HG02943 (cell line): ENCODE data around the gene CD300C.
"Not testable (repeated sequence)": the region's sequence is repeated elsewhere in the genome, so short reads cannot be mapped to it uniquely, and the experiment has no call there.

Source experiments
- ATAC-seq: cut with Tn5 transposase; IDR thresholded peaks from one replicate; pipeline ENCODE4 v1.9.1; 2021; ENCODE audit warnings: mild to moderate bottlenecking, low read depth, moderate library complexity; ENCODE audit not compliant: unreplicated experiment

Gene CD300C

GRCh38 chr17:74565126-74565525 lies 19.2 kb upstream of the CD300C start:
- no peak for ATAC-seq

DNA sequence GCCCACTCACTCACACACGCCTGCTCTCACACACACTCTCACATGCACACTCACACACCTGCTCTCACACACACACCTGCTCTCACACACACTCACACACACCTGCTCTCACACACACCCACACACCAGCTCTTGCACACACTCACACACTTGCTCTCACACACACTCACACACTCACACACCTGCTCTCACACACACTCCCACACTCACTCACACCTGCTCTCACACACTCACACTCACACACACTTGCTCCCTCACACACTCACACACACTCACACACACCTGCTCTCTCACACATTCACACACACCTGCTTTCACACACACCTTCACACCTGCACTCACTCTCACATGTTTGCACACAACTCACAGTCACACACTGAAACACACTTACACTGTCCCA lies 17.4 kb upstream of the CD300C start:
- ATAC-seq: no peak

GRCh38 chr17:74561586-74561985 lies 15.7 kb upstream of the CD300C start:
- no peak for ATAC-seq

DNA sequence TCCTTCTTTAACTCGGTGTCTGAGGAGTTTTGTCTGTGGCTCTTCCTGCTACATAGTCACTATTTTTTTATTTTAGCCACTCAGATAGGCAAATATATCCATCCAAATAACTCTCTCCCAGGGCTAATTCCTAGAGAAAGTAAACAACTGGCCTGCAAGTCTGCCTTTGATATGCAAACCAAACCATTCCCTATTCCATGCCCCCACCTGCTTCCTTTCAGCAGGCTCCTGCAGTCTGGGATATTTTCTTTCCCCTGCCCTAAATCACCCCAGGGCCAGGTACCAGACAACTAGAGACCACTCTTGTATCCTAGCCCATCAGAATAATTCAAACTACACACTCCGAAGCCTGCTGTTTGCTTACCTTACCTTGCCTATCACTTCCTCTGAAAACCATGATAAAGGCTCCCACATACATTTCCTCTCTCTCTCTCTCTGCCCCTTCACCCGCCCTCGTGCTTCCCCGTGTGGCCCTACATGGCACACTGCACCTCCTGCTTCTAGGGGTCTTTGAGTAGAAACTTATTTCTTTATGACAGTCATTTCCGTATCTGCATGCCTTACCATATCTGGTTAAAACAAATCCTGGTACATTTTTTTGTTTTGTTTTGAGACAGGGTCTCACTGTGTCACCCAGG lies 13.1 kb upstream of the CD300C start:
- ATAC-seq: no peak

GRCh38 chr17:74558402-74558801 lies 12.5 kb upstream of the CD300C start:
- ATAC-seq: not testable (repeated sequence)

DNA sequence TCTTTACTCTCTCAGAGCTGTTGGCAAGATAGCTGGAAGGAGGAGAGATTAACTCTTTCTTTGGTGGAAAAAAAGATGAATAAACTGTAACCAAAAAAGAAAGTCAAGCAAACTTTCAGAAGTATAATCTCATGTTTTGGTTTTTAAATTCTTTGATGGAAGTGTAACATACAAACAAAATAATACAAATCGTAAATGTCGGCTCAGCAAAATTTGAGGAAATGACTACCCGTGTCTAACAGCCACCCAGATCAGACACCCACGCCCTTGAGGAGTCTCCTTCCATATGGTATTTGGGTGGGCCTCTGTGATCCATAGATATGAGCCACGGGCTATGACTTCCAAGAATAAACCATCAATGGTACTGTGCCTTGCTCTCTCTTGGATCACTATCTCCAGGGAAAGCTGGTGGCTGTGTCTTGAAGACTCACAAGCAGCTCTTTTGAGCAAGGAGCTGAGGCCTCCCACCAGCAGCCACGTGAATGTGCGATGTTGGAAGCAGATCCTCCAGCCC lies 9.6 kb upstream of the CD300C start:
- ATAC-seq: no peak

- ATAC-seq: no peak
Observed at GRCh38 chr17:74554909-74555308, 9.0 kb upstream of the CD300C start.

DNA sequence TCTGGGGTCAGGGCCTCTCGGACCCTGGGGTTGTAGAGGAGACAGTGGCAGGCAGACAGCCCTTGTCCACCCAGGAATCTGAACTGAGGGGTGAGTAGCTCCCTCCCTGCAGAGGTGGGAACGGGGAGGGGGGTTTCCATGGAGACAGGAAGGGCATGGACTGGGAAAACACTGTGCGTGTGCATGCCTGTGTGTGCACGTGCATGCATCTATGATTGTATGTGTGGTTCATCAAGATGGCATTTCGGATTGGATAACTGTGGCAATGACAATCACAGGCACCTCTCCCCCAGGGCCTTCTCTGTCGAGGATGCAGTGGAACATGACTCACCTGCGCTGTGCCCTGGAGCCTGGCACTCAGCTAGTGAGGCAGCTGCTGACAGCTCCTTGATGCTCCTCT lies 6.1 kb upstream of the CD300C start:
- no peak for ATAC-seq

- no peak for ATAC-seq
Observed at GRCh38 chr17:74550602-74551001, 4.7 kb upstream of the CD300C start.

GRCh38 chr17:74549343-74549742 lies 3.4 kb upstream of the CD300C start:
- ATAC-seq: no peak

DNA sequence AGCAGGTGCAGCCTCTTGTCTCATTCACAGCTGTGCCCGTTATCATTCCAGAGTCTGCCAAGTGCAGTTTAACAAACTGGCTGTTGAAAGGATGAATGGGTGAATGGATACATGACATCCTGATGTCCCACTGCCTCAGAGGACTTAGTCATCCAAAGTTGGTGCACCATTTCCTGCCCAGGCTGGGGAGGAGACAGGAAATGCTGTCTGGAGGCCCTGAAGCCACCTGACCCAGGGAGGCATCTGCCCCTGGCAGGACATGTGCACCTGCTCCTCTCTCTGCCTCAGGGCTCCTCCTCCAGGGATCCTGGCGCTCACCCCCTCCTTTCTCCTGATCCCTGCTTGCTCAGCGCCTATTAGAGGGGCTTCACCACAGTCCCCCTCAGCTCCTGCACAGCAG lies 1.8 kb upstream of the CD300C start:
- ATAC-seq: no peak

- ATAC-seq: no peak
Observed at GRCh38 chr17:74547264-74547663, 1.3 kb upstream of the CD300C start.

DNA sequence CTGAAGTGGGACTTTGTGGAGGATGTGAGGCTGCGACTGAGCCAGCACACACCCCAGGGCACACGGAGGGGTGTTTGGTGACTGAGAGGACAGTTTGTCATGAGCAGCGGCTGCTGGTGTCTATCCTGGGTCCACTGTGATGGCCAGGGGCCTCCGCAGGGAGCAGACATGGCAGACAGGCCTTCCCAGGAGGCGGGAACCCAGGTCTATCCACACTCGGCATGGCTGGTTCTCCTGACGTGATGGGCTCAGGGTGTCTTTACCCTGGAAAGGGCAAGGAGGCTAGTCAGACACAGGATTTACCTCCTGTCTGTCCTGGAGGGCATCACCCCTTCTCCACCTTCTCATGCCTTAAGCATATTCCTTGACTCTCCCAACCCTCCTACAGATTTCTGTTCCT lies 671 bp upstream of the CD300C start:
- ATAC-seq: no peak

GRCh38 chr17:74544991-74545842 lies 698 bp downstream of the CD300C start:
- no peak for ATAC-seq

GRCh38 chr17:74543891-74544760 lies 1.8 kb downstream of the CD300C start:
- no peak for ATAC-seq

DNA sequence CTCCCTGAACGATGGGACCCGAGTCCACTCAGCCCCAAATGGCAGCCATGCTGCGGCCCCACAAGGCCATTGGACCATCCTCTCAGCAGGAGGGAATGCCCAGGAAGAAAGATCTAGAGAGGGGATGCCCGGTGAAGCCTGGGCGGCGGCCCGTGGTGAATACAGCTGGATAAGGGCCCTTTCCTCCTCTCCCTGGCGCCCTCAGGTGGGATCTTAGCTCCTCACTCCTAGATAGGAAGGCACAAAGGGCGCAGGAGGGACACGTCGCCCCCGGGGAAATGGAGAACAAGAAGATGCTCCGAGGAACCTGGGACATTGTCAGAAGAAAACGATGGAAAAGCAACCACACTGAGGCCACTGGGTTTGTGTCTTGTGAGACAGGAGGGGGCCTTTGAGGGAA lies 2.5 kb downstream of the CD300C start:
- ATAC-seq: no peak

- ATAC-seq: no peak
Observed at GRCh38 chr17:74542727-74543383, 3.1 kb downstream of the CD300C start.

GRCh38 chr17:74542166-74542565 lies 3.7 kb downstream of the CD300C start:
- no peak for ATAC-seq

GRCh38 chr17:74541176-74542111 lies 4.5 kb downstream of the CD300C start:
- no peak for ATAC-seq
